SK-N-SH treated with all-trans-retinoic acid at 6 μM for 48 hours (cell line): ENCODE measurements around the gene SFN.

Experiments used
- ATAC-seq: fragments of 200-7000 bp; cut with Tn5 transposase; 3 replicates; pipeline ENCODE4 v1.9.1; 2020; ENCODE audit warnings: mild to moderate bottlenecking, moderate library complexity
- ARNTL ChIP-seq: fragments of 450-650 bp; formaldehyde crosslinking; IDR thresholded peaks from 2 replicates; pipeline ENCODE4 v1.5.0; 2020; ENCODE audit warnings: low read depth, mild to moderate bottlenecking, moderate library complexity, borderline replicate concordance
- BACH2 ChIP-seq: fragments of 250-450 bp; sonication (Bioruptor Pico); IDR thresholded peaks from 2 replicates; pipeline ENCODE4 v1.9.0; 2021; ENCODE audit warnings: mild to moderate bottlenecking, borderline replicate concordance
- CSDC2 ChIP-seq: fragments of 250-450 bp; sonication (Bioruptor Pico); IDR thresholded peaks from 2 replicates; pipeline ENCODE4 v1.5.0; 2020; ENCODE audit warnings: mild to moderate bottlenecking, moderate library complexity
- ESRRG ChIP-seq: fragments of 250-450 bp; sonication (Bioruptor Pico); IDR thresholded peaks from 2 replicates; pipeline ENCODE4 v1.6.1; 2021; ENCODE audit warnings: mild to moderate bottlenecking
- ISL1 ChIP-seq: fragments of 250-450 bp; sonication (Bioruptor Pico); IDR thresholded peaks from 2 replicates; pipeline ENCODE4 v2.1.2; 2022; ENCODE audit warnings: mild to moderate bottlenecking, moderate library complexity
- OSR1 ChIP-seq: fragments of 250-450 bp; sonication (Bioruptor Pico); IDR thresholded peaks from 2 replicates; pipeline ENCODE4 v1.8.0; 2022; ENCODE audit warnings: moderate library complexity, mild to moderate bottlenecking, inconsistent platforms
- PATZ1 ChIP-seq: fragments of 250-450 bp; sonication (Bioruptor Pico); IDR thresholded peaks from 2 replicates; pipeline ENCODE4 v1.8.0; 2020; ENCODE audit warnings: mild to moderate bottlenecking, moderate library complexity, borderline replicate concordance
- PPARA ChIP-seq: fragments of 250-450 bp; sonication (Bioruptor Pico); IDR thresholded peaks from 2 replicates; pipeline ENCODE4 v1.5.0; 2020; ENCODE audit warnings: mild to moderate bottlenecking, borderline replicate concordance
- SNAI2 ChIP-seq: fragments of 250-450 bp; sonication (Bioruptor Pico); IDR thresholded peaks from 2 replicates; pipeline ENCODE4 v1.5.0; 2020; ENCODE audit warnings: mild to moderate bottlenecking, moderate library complexity
- TCF4 ChIP-seq: fragments of 250-450 bp; sonication (Bioruptor Pico); IDR thresholded peaks from 2 replicates; pipeline ENCODE4 v1.8.0; 2021; ENCODE audit warnings: mild to moderate bottlenecking, moderate library complexity, borderline replicate concordance
- TSHZ2 ChIP-seq: fragments of 250-450 bp; sonication (Bioruptor Pico); IDR thresholded peaks from 2 replicates; pipeline ENCODE4 v1.5.0; 2020; ENCODE audit warnings: mild to moderate bottlenecking, moderate library complexity
- ZC3H10 ChIP-seq: fragments of 250-450 bp; sonication (Bioruptor Pico); IDR thresholded peaks from 2 replicates; pipeline ENCODE4 v1.5.1; 2021; ENCODE audit warnings: mild to moderate bottlenecking, moderate library complexity
- ZFP3 ChIP-seq: fragments of 250-450 bp; sonication (Bioruptor Pico); IDR thresholded peaks from 2 replicates; pipeline ENCODE4 v1.5.0; 2020; ENCODE audit warnings: mild to moderate bottlenecking, moderate library complexity
- ZFP30 ChIP-seq: fragments of 450-650 bp; formaldehyde crosslinking; IDR thresholded peaks from 2 replicates; pipeline ENCODE4 v1.5.0; 2022; ENCODE audit warnings: mild to moderate bottlenecking, moderate library complexity
- ZNF565 ChIP-seq: fragments of 450-650 bp; formaldehyde crosslinking; conservative IDR thresholded peaks from 2 replicates; pipeline ENCODE4 v1.5.0; 2020; ENCODE audit warnings: low read depth, mild to moderate bottlenecking, moderate library complexity
- ZNF70 ChIP-seq: fragments of 450-650 bp; formaldehyde crosslinking; IDR thresholded peaks from 2 replicates; pipeline ENCODE4 v1.5.0; 2020; ENCODE audit warnings: mild to moderate bottlenecking, moderate library complexity
- ZNF8 ChIP-seq: fragments of 450-650 bp; formaldehyde crosslinking; IDR thresholded peaks from 2 replicates; pipeline ENCODE4 v1.5.0; 2020; ENCODE audit warnings: mild to moderate bottlenecking, moderate library complexity
- TF ChIP-seq, protein P1 (sequence below): fragments of 250-450 bp; sonication (Bioruptor Pico); IDR thresholded peaks from 2 replicates; pipeline ENCODE4 v1.5.1; 2020; ENCODE audit warnings: low read depth, mild to moderate bottlenecking, moderate library complexity

The SFN gene

GRCh38 chr1:26820784-26821269, 42.1 kb upstream of the SFN start (continued):
- no peak for TF ChIP-seq OSR1 (CRISPR knock-in tag)
- no peak for TF ChIP-seq CSDC2 (CRISPR knock-in tag)
- no peak for TF ChIP-seq TCF4
- no peak for TF ChIP-seq ESRRG (CRISPR knock-in tag)
- no peak for TF ChIP-seq ZNF565
- TF ChIP-seq PATZ1 (CRISPR knock-in tag) = no peak

GRCh38 chr1:26822737-26823395, 40.1 kb upstream of the SFN start:
- no peak for TF ChIP-seq ZNF8 (CRISPR knock-in tag)
- TF ChIP-seq ZNF70 = no peak
- TF ChIP-seq TSHZ2 = no peak
- ATAC-seq = no peak

GRCh38 chr1:26824731-26825130, 38.2 kb upstream of the SFN start:
- ATAC-seq = no peak
- no peak for TF ChIP-seq ZNF70
- no peak for TF ChIP-seq ZC3H10 (CRISPR knock-in tag)
- TF ChIP-seq SNAI2 (CRISPR knock-in tag) = no peak
- TF ChIP-seq ZFP30 (CRISPR knock-in tag) = no peak
- no peak for TF ChIP-seq ARNTL (CRISPR knock-in tag)
- TF ChIP-seq BACH2 = no peak
- TF ChIP-seq PPARA (CRISPR knock-in tag) = no peak
- TF ChIP-seq ISL1 (CRISPR knock-in tag) = no peak
- no peak for TF ChIP-seq TCF4
- no peak for TF ChIP-seq ZFP3 (CRISPR knock-in tag)
- TF ChIP-seq, protein P1, sequence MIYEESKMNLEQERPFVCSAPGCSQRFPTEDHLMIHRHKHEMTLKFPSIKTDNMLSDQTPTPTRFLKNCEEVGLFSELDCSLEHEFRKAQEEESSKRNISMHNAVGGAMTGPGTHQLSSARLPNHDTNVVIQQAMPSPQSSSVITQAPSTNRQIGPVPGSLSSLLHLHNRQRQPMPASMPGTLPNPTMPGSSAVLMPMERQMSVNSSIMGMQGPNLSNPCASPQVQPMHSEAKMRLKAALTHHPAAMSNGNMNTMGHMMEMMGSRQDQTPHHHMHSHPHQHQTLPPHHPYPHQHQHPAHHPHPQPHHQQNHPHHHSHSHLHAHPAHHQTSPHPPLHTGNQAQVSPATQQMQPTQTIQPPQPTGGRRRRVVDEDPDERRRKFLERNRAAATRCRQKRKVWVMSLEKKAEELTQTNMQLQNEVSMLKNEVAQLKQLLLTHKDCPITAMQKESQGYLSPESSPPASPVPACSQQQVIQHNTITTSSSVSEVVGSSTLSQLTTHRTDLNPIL = no peak

GRCh38 chr1:26826261-26827105, 36.5 kb upstream of the SFN start, which contains the start of gene ZDHHC18:
ZDHHC18 (plus strand) TSS chr1:26826688; CDS start chr1:26826805, 117 bp downstream.
- no peak for TF ChIP-seq ZC3H10 (CRISPR knock-in tag)
- 0 out of 2 replicates have a peak, but pooled peaks have one; percentile 16 for TF ChIP-seq SNAI2 (CRISPR knock-in tag)
- TF ChIP-seq ZNF8 (CRISPR knock-in tag) = no peak
- peak; percentile 81 for ATAC-seq

DNA sequence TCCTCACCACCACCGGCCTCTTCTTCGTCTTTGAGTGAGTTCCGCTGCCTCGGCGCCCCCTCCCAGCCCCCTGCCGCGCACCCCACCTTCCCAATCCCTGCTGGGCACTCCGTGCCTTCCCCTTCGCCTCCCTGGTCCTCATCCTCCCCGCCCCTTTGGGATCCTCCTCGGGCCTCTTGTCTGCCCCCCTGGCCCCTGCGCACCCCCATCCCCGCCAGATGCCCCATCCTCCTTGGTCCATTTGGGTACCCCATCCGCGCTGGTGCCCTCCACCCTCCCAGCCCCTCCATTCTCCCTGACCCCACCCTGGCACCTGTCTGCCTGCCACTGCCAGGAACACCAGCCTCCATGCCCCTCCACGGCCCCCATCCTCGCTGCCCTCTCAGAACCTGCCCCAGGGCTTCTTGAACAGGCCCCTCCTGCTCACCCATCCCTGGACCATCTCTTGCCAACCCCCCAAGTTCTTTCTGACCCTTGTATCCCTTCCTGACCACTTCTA, 35.8 kb upstream of the SFN start:
- TF ChIP-seq BACH2 (no peak), TSHZ2 (no peak), TCF4 (no peak), ZNF565 (no peak), PPARA (CRISPR knock-in tag) (no peak), ZC3H10 (CRISPR knock-in tag) (no peak)
- TF ChIP-seq, protein P1 = no peak
- no peak; the same call in 2 of the 3 replicates for ATAC-seq
